ENCODE results near the gene DET1.

DET1 gene

GRCh38 chr15:88546248-88547129, at the start of gene DET1:
Gene DET1 (minus strand): TSS chr15:88546681. CDS start chr15:88531705, 14,976 bp downstream.
- H3K9me3 ChIP-seq (ENCODE audit: control insufficient read depth, insufficient read depth, low read depth, low read length): no peaks in the 10 kb centered on the region
- POLR2A ChIA-PET: no interaction called here
- peak within 1 kb of the TSS; percentile 54 for H3K4me3 ChIP-seq (ENCODE audit: low read depth, low read length)
- peak within 1 kb of the TSS; percentile 73 for H3K27ac ChIP-seq (ENCODE audit: extremely low read depth, low read depth, low read length)
- peaks cover 3% of the 10 kb centered on the region; the same call in 1 of the 2 replicates for H3K4me1 ChIP-seq (ENCODE audit: control insufficient read depth, insufficient read depth, low read length)
- CTCF ChIA-PET: no interaction called here
- H3K36me3 ChIP-seq (ENCODE audit: control insufficient read depth in 2 of 2, insufficient read depth in 1 of 2, low read length in 2 of 2): peaks cover 0 to 12% of the 10 kb centered on the region in 2 experiments; a peak in 1 of 3 replicates
- TF ChIP-seq, protein P1, sequence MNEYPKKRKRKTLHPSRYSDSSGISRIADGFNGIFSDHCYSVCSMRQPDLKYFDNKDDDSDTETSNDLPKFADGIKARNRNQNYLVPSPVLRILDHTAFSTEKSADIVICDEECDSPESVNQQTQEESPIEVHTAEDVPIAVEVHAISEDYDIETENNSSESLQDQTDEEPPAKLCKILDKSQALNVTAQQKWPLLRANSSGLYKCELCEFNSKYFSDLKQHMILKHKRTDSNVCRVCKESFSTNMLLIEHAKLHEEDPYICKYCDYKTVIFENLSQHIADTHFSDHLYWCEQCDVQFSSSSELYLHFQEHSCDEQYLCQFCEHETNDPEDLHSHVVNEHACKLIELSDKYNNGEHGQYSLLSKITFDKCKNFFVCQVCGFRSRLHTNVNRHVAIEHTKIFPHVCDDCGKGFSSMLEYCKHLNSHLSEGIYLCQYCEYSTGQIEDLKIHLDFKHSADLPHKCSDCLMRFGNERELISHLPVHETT (tag by site-specific recombination; IDR thresholded peaks at IDR 0.05): peak; percentile 53; the same call in 1 of the 2 replicates
- peak; percentile 69; the same call in 1 of the 2 replicates for TF ChIP-seq KLF9 (tag by site-specific recombination; IDR thresholded peaks at IDR 0.05; ENCODE audit: low read depth)
- TF ChIP-seq SP2 (tag by site-specific recombination; IDR thresholded peaks at IDR 0.05): peak; percentile 88
- 0 out of 2 replicates have a peak, but pooled peaks have one; percentile 16 for TF ChIP-seq ZEB2 (tag by site-specific recombination; IDR thresholded peaks at IDR 0.05)
- no peak for TF ChIP-seq ZNF37A (tag by site-specific recombination; IDR thresholded peaks at IDR 0.05)
- TF ChIP-seq ZNF529 (tag by site-specific recombination; IDR thresholded peaks at IDR 0.05; ENCODE audit: insufficient replicate concordance): no peak
- peak; percentile 84 for TF ChIP-seq PATZ1 (tag by site-specific recombination; IDR thresholded peaks at IDR 0.05)
- peak; percentile 42; the same call in 1 of the 2 replicates for TF ChIP-seq ZNF548 (tag by site-specific recombination; IDR thresholded peaks at IDR 0.05)
- TF ChIP-seq ZNF76 (tag by site-specific recombination; IDR thresholded peaks at IDR 0.05; ENCODE audit: borderline replicate concordance, low read depth): peak; percentile 56; the same call in 1 of the 2 replicates
- TF ChIP-seq ZNF48 (tag by site-specific recombination; IDR thresholded peaks at IDR 0.05): no peak
- 0 out of 2 replicates have a peak, but pooled peaks have one; percentile 38 for TF ChIP-seq YY2 (tag by site-specific recombination; IDR thresholded peaks at IDR 0.05)
- peak; percentile 72 for TF ChIP-seq ZNF629 (tag by site-specific recombination; IDR thresholded peaks at IDR 0.05)
- TF ChIP-seq ZNF214 (tag by site-specific recombination; IDR thresholded peaks at IDR 0.05; ENCODE audit: borderline replicate concordance): no peak
- TF ChIP-seq ZFHX2 (tag by site-specific recombination; conservative IDR thresholded peaks at IDR 0.05): peak; percentile 38; the same call in 1 of the 2 replicates
- TF ChIP-seq, protein P2, sequence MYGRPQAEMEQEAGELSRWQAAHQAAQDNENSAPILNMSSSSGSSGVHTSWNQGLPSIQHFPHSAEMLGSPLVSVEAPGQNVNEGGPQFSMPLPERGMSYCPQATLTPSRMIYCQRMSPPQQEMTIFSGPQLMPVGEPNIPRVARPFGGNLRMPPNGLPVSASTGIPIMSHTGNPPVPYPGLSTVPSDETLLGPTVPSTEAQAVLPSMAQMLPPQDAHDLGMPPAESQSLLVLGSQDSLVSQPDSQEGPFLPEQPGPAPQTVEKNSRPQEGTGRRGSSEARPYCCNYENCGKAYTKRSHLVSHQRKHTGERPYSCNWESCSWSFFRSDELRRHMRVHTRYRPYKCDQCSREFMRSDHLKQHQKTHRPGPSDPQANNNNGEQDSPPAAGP (tag by site-specific recombination; IDR thresholded peaks at IDR 0.05): peak; percentile 43; the same call in 1 of the 2 replicates
- TF ChIP-seq, protein P3, sequence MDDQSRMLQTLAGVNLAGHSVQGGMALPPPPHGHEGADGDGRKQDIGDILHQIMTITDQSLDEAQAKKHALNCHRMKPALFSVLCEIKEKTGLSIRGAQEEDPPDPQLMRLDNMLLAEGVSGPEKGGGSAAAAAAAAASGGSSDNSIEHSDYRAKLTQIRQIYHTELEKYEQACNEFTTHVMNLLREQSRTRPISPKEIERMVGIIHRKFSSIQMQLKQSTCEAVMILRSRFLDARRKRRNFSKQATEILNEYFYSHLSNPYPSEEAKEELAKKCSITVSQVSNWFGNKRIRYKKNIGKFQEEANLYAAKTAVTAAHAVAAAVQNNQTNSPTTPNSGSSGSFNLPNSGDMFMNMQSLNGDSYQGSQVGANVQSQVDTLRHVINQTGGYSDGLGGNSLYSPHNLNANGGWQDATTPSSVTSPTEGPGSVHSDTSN (CRISPR knock-in tag; IDR thresholded peaks at IDR 0.05): peak; percentile 83; the same call in 1 of the 2 replicates
- TF ChIP-seq ZNF335 (tag by site-specific recombination; conservative IDR thresholded peaks at IDR 0.05): peak; percentile 30
- 0 out of 2 replicates have a peak, but pooled peaks have one; percentile 23 for TF ChIP-seq KLF7 (tag by site-specific recombination; IDR thresholded peaks at IDR 0.05; ENCODE audit: borderline replicate concordance)
- TF ChIP-seq ZNF280D (tag by site-specific recombination; IDR thresholded peaks at IDR 0.05): peak; percentile 61; the same call in 1 of the 2 replicates
- TF ChIP-seq ZBTB17 (tag by site-specific recombination; IDR thresholded peaks at IDR 0.05): peak; percentile 44; the same call in 1 of the 2 replicates
- TF ChIP-seq KLF1 (tag by site-specific recombination; IDR thresholded peaks at IDR 0.05): peak; percentile 50
- TF ChIP-seq ZNF19 (tag by site-specific recombination; IDR thresholded peaks at IDR 0.05; ENCODE audit: low read depth): no peak

All from HEK293 (cell line).